Neural cell (in vitro differentiated cells): ENCODE data around the gene LAMA5.

ENCODE experiments used
- CTCF ChIP-seq: fragments of 450-650 bp; IDR thresholded peaks from 2 replicates; pipeline ENCODE4 v1.5.1; 2014; ENCODE audit warnings: antibody characterized with exemption, mild to moderate bottlenecking, moderate library complexity; ENCODE audit not compliant: poor library complexity, severe bottlenecking
- EP300 ChIP-seq: fragments of 450-650 bp; conservative IDR thresholded peaks from 2 replicates; pipeline ENCODE4 v1.6.1; 2014; ENCODE audit warnings: antibody characterized with exemption, mild to moderate bottlenecking, moderate library complexity; ENCODE audit not compliant: poor library complexity, severe bottlenecking
- EZH2 ChIP-seq: fragments of 200-600, 300-800 bp; shearing (Covaris generic), sonication (generic); IDR thresholded peaks from 2 replicates; pipeline ENCODE4 v1.6.1; 2014; ENCODE audit warnings: antibody characterized with exemption, low read length, borderline replicate concordance, mild to moderate bottlenecking; ENCODE audit not compliant: insufficient read depth, poor library complexity, severe bottlenecking
- MXI1 ChIP-seq: fragments of 450-650 bp; conservative IDR thresholded peaks from 2 replicates; pipeline ENCODE4 v1.6.1; 2014; ENCODE audit warnings: antibody characterized with exemption, mild to moderate bottlenecking; ENCODE audit not compliant: poor library complexity, severe bottlenecking
- POLR2AphosphoS5 ChIP-seq: IDR thresholded peaks from 2 replicates; pipeline ENCODE4 v1.6.1; 2012
- RAD21 ChIP-seq: fragments of 450-650 bp; conservative IDR thresholded peaks from 2 replicates; pipeline ENCODE4 v1.6.1; 2014; ENCODE audit warnings: antibody characterized with exemption, mild to moderate bottlenecking, moderate library complexity
- REST ChIP-seq: IDR thresholded peaks from 2 replicates; pipeline ENCODE4 v1.6.1; 2012; ENCODE audit warnings: borderline replicate concordance
- SMC3 ChIP-seq: fragments of 450-650 bp; conservative IDR thresholded peaks from 2 replicates; pipeline ENCODE4 v1.6.1; 2014; ENCODE audit warnings: antibody characterized with exemption, mild to moderate bottlenecking, moderate library complexity; ENCODE audit not compliant: poor library complexity
- TAF1 ChIP-seq: IDR thresholded peaks from 2 replicates; pipeline ENCODE4 v1.6.1; 2012; ENCODE audit warnings: low read depth

GRCh38 chr20:62334881-62335280 is 32.2 kb downstream of the LAMA5 start:
- TF ChIP-seq CTCF, result no peak
- no peak for TF ChIP-seq EZH2
- TF ChIP-seq REST, result no peak
- TF ChIP-seq MXI1, result no peak
- no peak for TF ChIP-seq TAF1
- no peak for TF ChIP-seq EP300
- TF ChIP-seq POLR2AphosphoS5, result no peak
- TF ChIP-seq SMC3, result no peak
- TF ChIP-seq RAD21, result no peak
